Right cardiac atrium (tissue), 5 donors: ENCODE results near the gene SAMSN1. TPM values are rescaled to one million over a fixed set of nuclear protein-coding genes. Genes with fewer than 3 reads are reported as not detected.
"Not testable (repeated sequence)": the region's sequence is repeated elsewhere in the genome, so short reads cannot be mapped to it uniquely, and the experiment has no call there.

Experiments used
- ATAC-seq, 2 donors: fragments of 200-7000 bp; cut with Tn5 transposase; one replicate each; pipeline versions ENCODE4 v1.8.0 to v1.9.1; 2020; ENCODE audit warnings: moderate library complexity in 2 of 2, mild to moderate bottlenecking in 1 of 2
- DNase-seq, 3 donors: peaks; one replicate each; pipeline ENCODE4 v3.0.0-alpha.2; 2020
- H3K27ac ChIP-seq: one replicate; pipeline ENCODE4 v1.5.1; 2013; ENCODE audit warnings: mild to moderate bottlenecking, low read length, control low read depth, moderate library complexity
- H3K27me3 ChIP-seq: one replicate; pipeline ENCODE4 v1.6.1; 2013; ENCODE audit not compliant: control insufficient read depth, insufficient read depth
- H3K4me1 ChIP-seq: one replicate; pipeline ENCODE4 v1.6.1; 2013; ENCODE audit warnings: low read length; ENCODE audit not compliant: control insufficient read depth, insufficient read depth
- H3K4me3 ChIP-seq: one replicate; pipeline ENCODE4 v1.5.1; 2013; ENCODE audit warnings: low read length, control low read depth
- H3K9me3 ChIP-seq: one replicate; pipeline ENCODE4 v1.6.1; 2013; ENCODE audit warnings: low read length; ENCODE audit not compliant: control insufficient read depth
- WGBS: extraction: QIAGEN DNeasy Blood & Tissue Kit; methylation state at CpG from one replicate; pipeline ENCODE4 v1.1.7; 2013; 5-methylcytosine and 5-hydroxymethylcytosine counted together
- intact Hi-C, 4 donors: fragments of 100-400 bp; cut with DNase I; formaldehyde crosslinking; loops; one replicate each; pipeline versions ENCODE4 v1.11.0 to v1.14.0; 2022 to 2023
- polyA plus RNA-seq: library from polyadenylated mRNA; stranded (reverse); fragments of 200-250 nt; gene quantifications from one replicate; pipeline ENCODE4 v1.2.3, GENCODE V29; 2013
- total RNA-seq, 4 donors: library from RNA; stranded (reverse); fragmentation: NEBNext Ultra II Directional; extraction: Animal tissue kit (Norgen Biotek cat#: 25700); gene quantifications; one replicate each; pipeline ENCODE4 v1.2.1, GENCODE V29; 2021
- donor health status: healthy with polysubstance abuse.
- donor health status: DM: no; HTN: yes; CAD: no.
- donor health status: DM: no; HTN: no; CAD: no.
- donor health status: DM: no; HTN: yes; CAD: no; lungs with severe emphysema.
- donor health status: DM: yes; HTN: yes; CAD: no.

The SAMSN1 gene
- total and polyA plus RNA-seq, 5 donors, result 1.9 to 4.7 (median 3.6) TPM

DNA sequence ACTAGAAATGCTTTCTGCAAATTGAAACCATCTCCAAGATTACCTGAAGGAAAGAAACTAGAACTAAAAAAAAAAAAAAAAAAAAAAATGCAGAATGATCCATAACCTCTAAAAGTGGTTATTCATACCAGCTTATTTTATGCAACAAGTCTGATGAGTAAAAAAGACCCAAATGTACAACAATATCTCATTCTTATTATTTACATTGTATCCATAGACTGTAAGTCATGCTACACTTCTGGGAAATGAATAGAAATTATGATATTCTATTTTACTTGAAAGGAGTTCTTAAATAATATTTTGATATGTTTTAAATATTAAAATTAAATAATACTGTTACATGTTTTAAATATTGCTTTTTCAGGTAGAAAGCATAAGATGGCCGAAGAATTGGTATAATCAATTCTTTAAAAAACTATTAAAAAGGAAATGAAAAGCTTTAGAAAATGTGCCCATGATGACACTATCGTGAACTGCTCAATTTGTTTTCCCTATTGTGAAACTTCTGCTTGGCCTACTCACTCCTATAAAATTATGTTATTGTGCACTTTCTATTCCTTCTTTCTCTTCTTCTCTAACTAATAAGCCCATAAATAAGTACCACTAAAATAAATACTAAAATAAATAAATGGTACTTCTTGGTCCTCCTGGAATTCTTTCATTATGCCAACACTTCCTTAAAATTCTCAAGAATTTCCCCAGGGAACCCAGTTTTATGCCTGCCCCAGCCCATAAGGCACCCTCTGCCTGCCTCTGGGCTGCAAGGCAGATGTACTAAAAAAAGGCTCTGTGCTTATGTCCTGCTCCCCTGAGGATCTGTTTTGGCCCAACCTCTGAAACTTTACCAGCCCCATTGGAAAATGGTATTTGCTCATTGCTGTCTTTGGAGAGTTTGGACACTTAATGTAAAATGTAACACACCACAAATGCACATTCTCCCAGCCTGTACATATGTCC is 18.1 kb downstream of the SAMSN1 start:
- no peaks in the 10 kb centered on the region for H3K4me1 ChIP-seq
- no peak for ATAC-seq
- intact Hi-C loops, result no loop called here
- no peak overlapping the region for H3K4me3 ChIP-seq
- H3K27ac ChIP-seq, result no peak overlapping the region
- 78% methylated on average over 2 of the region's 2 CpGs for WGBS
- DNase-seq, result no peak
- H3K9me3 ChIP-seq, result no peaks in the 10 kb centered on the region
- no peaks in the 10 kb centered on the region for H3K27me3 ChIP-seq

DNA sequence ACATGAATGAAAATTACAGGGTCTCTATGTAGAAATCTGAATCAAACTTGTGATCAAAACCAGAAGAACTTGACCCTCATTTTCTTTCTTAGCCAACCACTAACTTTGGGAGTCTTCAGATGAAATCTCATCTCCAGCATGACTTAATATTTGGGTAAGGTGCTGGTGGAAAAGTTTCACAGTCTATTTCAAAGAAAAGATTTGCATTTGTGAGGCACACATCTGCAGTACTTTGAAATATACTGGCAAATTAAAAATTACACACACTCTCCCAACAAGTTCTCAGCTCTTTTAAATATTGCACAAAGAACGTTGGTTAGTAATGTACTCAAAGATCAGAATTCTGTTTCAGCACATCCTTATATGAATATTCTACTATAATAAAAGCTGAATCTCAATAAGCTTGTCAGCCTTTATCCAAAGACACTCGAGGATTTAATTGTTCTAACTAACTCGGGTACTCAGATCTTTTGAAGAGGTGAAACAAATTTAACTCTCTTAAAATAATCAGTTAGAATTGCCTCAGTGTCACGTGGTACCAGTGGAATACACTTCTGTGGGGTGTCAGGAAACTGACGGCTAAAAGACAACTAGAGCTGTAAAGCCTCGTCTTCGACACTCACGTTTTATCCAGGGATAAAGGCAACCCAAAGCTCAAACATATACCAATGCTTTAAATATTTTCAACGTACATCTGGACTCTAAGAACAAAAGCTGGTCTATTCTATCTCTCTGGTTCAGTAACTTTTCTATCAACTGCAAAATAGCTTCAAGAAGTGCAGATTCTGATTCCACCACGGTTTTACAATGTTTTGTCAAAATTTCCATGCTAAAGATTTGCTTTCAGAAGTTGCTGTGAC is 19.0 kb downstream of the SAMSN1 start:
- ATAC-seq (peak in 1 of 2 donors; percentile 34), DNase-seq (no peak)
- H3K4me3 ChIP-seq, result no peak overlapping the region
- WGBS, result 39% methylated on average over 10 of the region's 10 CpGs
- H3K4me1 ChIP-seq, result no peaks in the 10 kb centered on the region
- H3K27ac ChIP-seq, result no peak overlapping the region
- H3K9me3 ChIP-seq, result no peaks in the 10 kb centered on the region
- H3K27me3 ChIP-seq, result no peaks in the 10 kb centered on the region
- intact Hi-C loops, result no loop called here

DNA sequence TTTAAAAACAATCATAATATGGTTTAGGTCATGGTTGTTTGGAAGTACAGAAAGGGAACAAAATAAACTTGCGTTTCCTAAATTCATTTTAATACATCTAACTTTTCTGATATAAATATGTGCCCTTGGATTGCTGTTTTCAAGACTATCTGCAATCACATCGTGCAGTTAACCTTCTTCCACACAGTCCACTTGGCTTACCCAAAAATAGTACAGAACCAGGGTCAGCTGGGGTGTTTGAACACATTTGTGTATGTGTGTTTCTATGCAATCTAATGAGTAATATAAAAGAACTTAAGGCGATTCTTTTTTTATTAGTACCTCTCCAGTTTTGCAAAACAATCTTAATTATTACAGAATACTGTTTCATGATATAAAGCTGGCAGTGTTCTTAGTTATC is 19.9 kb downstream of the SAMSN1 start:
- intact Hi-C loops, result no loop called here
- DNase-seq (no peak), ATAC-seq (peak in 1 of 2 donors; percentile 83)
- 0% methylated on average over 3 of the region's 3 CpGs for WGBS
- H3K4me3 ChIP-seq, result no peak overlapping the region
- H3K27ac ChIP-seq, result no peak overlapping the region
- no peaks in the 10 kb centered on the region for H3K27me3 ChIP-seq
- no peaks in the 10 kb centered on the region for H3K4me1 ChIP-seq
- no peaks in the 10 kb centered on the region for H3K9me3 ChIP-seq

DNA sequence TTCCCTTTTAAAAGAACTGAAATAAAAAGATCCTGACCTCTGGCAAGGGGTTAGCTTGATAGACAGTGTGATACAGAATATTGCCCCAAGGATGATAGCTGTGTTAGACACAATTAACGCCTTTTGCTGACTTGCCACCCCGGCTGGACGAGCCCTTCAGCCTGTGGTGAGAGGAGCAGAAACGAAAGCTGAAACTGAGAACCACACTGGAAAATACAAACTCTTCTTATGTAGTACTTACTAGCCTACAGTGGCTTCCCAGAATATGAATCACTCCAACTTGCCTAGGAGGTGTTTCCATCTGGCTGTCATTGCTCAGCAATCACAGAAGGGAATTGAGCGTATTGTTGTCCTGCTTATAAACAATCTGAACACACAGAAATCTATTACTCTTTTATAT is 22.9 kb downstream of the SAMSN1 start:
- intact Hi-C loops, result no loop called here
- peak in 2 of 3 donors; percentile 13 to 32 for DNase-seq
- no peak overlapping the region for H3K27ac ChIP-seq
- 72% methylated on average over 5 of the region's 5 CpGs for WGBS
- peak in 1 of 2 donors; percentile 67 for ATAC-seq
- H3K4me1 ChIP-seq, result no peaks in the 10 kb centered on the region
- no peak overlapping the region for H3K4me3 ChIP-seq
- H3K9me3 ChIP-seq, result no peaks in the 10 kb centered on the region
- no peaks in the 10 kb centered on the region for H3K27me3 ChIP-seq

DNA sequence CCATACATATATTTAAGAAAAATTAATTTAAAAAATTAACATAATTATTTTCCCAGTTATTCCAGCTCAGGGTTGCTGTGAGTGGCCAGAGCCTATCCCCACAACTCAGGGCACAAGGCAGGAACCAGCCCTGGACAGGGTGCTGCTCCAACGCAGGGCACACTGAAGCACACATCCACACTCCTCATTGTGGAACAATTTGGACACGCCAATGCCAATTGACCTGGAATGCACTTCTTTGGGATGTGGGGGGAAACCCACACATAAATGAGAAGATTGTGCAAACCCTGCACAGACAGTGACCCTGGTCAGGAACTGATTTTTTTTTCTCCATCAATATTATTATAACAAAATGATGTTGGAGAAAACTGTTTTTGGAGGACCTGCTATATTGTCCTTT is 23.4 kb downstream of the SAMSN1 start:
- Histone ChIP-seq H3K27ac (no peak overlapping the region), H3K4me3 (no peak overlapping the region), H3K9me3 (no peaks in the 10 kb centered on the region), H3K27me3 (no peaks in the 10 kb centered on the region), H3K4me1 (no peaks in the 10 kb centered on the region)
- peak in 1 of 3 donors; percentile 24 for DNase-seq
- no peak for ATAC-seq
- intact Hi-C loops, result no loop called here
- 75% methylated on average over 2 of the region's 2 CpGs for WGBS

DNA sequence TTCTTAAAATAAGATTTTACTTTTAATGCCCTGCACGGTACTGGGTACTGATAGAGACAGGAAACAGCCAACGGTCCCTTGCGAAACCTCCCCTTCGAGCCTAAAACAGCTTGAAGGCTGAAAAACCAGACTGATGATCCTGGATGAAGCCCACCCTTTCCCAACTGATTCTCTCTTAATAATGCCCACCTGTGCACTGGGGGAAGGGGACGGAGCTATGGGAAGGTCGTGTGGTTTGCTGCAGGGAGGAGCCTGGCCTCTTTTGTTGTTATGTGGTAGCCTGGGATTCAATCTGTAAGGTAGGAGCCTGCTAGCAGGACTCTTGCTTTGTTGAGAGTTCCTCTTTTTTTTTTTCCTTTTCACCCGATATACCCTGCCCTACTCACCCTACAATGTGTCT is 25.6 kb downstream of the SAMSN1 start:
- ATAC-seq, result no peak

DNA sequence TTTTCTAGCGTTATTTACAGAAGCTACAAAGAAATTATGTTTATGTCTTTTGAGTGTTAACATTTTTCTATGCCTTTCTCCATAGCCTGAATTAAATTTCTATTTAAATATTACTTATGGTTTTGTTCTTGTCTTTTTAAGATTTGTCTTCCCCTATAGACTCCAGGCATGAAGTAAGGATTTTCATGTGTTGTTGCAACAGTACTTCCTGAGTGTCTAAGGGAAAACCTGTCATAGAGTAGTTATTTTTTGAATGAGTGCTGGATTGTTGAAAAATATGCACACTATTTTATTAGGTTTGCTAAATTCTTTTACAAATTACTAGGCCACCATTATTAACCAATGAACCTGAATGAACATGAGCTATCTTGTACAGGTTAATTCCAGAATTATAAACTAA is 27.1 kb downstream of the SAMSN1 start:
- DNase-seq, result no peak
- 75% methylated on average over 1 of the region's 1 CpG for WGBS
- Histone ChIP-seq H3K27ac (no peak overlapping the region), H3K9me3 (no peaks in the 10 kb centered on the region), H3K4me1 (no peaks in the 10 kb centered on the region), H3K27me3 (no peaks in the 10 kb centered on the region), H3K4me3 (no peak overlapping the region)
- ATAC-seq, result no peak
- intact Hi-C loops, result no loop called here

More for the DNA sequence above, 25.6 kb downstream of the SAMSN1 start:
- no peaks in the 10 kb centered on the region for H3K9me3 ChIP-seq
- H3K4me3 ChIP-seq, result no peak overlapping the region
- 54% methylated on average over 7 of the region's 7 CpGs for WGBS
- H3K27me3 ChIP-seq, result no peaks in the 10 kb centered on the region
- intact Hi-C loops, result no loop called here
- DNase-seq, result peak; percentile 15 to 41 (median 19)
- no peak overlapping the region for H3K27ac ChIP-seq
- H3K4me1 ChIP-seq, result no peaks in the 10 kb centered on the region

DNA sequence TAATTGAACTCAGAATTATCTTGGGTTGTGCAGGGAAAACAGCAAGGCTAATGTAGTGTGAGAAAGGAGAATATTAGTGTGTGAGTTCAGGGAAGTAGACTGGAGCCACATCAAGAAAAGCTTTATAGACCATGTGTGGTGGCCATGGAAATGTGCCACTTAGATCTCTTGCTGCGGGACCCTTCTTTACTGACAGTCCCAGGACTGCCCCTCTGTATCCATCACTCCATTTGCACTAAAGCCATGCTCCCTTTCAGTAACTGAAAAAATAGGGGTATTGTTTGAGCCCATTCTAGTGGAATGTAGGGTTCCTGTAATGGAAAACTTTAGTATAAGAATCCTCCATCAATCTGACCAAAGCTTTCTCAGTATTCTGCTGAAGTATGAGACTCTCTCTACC is 32.3 kb downstream of the SAMSN1 start:
- H3K4me1 ChIP-seq, result no peaks in the 10 kb centered on the region

DNA sequence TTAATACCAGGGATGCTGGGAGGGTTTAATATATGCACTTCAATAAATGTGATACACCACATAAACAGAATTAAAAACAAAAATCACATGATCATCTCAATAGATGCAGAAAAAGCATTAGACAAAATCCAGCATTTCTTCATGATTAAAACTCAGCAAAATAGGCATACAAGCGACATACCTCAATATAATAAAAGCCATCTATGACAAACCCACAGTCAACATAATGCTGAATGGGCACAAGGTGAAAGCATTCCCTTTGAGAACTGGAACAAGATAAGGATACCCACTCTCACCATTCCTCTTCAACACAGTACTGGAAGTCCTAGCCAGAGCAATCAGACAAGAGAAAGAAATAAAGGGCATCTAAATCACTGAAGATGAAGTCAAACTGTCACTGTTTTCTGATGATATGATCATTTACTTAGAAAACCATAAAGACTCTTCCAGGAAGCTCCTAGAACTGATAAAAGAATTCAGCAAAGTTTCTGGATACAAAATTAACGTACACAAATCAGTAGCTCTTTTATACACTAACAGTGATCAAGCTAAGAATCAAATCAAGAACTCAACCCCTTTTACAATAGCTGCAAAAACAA is 39.2 kb downstream of the SAMSN1 start:
- H3K4me1 ChIP-seq, DNase-seq, H3K27ac ChIP-seq, ATAC-seq, intact Hi-C loops, H3K4me3 ChIP-seq, H3K9me3 ChIP-seq, H3K27me3 ChIP-seq: not testable (repeated sequence)
- WGBS, result 88% methylated on average over 2 of the region's 2 CpGs

More for the DNA sequence above, 32.3 kb downstream of the SAMSN1 start:
- DNase-seq (no peak), ATAC-seq (no peak)
- no peak overlapping the region for H3K27ac ChIP-seq
- H3K4me3 ChIP-seq, result no peak overlapping the region
- intact Hi-C loops, result no loop called here
- H3K9me3 ChIP-seq, result no peaks in the 10 kb centered on the region
- H3K27me3 ChIP-seq, result no peaks in the 10 kb centered on the region
- 87% methylated on average over 1 of the region's 1 CpG for WGBS

DNA sequence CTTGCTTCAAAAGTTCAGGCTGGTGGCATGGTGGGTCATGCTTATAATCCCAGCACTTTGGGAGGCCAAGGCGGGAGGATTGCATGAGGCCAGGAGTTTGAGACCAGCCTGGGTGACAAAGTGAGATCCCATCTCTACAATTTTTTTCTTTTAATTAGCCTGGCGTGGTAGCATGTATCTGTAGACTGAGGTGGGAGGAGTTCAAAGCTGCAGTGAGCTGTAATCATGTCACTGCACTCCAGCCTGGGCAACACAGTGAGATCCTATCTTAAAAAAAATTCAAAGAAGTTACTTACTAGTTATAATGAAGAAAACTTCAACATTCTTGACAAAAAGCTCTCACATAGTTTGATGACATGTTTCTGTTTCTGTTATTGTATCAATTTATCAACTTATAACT is 45.2 kb downstream of the SAMSN1 start:
- 92% methylated on average over 2 of the region's 2 CpGs for WGBS
- Histone ChIP-seq H3K27ac (no peak overlapping the region), H3K4me3 (no peak overlapping the region), H3K9me3 (no peaks in the 10 kb centered on the region), H3K4me1 (no peaks in the 10 kb centered on the region), H3K27me3 (no peaks in the 10 kb centered on the region)
- DNase-seq, result no peak
- no peak for ATAC-seq
- intact Hi-C loops, result no loop called here

DNA sequence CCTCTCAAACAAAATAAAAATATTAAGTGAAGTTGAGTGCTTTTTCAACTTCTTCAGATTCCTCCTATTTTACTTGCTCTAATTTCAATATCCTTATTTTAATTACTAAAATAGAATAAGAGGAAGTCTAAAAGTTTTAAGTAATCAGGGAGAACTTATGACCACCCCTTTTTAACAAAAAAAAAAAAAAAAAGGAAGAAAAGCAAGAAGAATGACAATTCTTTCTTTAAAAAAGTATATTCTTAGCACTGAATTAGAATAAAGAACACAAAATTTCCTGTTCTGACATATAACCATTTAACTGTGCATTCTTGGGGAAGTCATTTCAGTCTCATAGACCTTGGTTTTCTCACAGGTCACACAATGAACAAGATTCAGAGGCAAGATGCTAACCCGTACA is 46.8 kb downstream of the SAMSN1 start:
- Histone ChIP-seq H3K27me3 (no peaks in the 10 kb centered on the region), H3K27ac (no peak overlapping the region), H3K4me1 (no peaks in the 10 kb centered on the region), H3K9me3 (no peaks in the 10 kb centered on the region), H3K4me3 (no peak overlapping the region)
- intact Hi-C loops, result no loop called here
- ATAC-seq (no peak), DNase-seq (no peak)
- WGBS, result 83% methylated on average over 1 of the region's 1 CpG
